CD4-positive, CD25-positive, alpha-beta regulatory T cell (primary cell): Measurements from ENCODE around the gene GRIK4. TPM values are rescaled to one million over a fixed set of nuclear protein-coding genes. Genes with fewer than 3 reads are reported as not detected.
A peak's percentile ranks its signal among the peaks of the same experiment; 100 is the strongest.

Experiments
- ATAC-seq, 2 donors: fragments of 150-1000 bp; cut with Tn5 transposase; one replicate each; pipeline ENCODE4 v1.10.0; 2021; ENCODE audit warnings: low read depth in 2 of 2, moderate number of reproducible peaks in 2 of 2, moderate library complexity in 1 of 2
- DNase-seq, 3 donors: peaks; one replicate each; pipeline versions ENCODE4 v3.0.0 to v3.0.0-alpha.2; 2012 to 2022; ENCODE audit warnings: mixed read lengths in 1 of 3
- H3K27ac ChIP-seq: one replicate; pipeline ENCODE4 v1.7.0; 2013; ENCODE audit warnings: mild to moderate bottlenecking, low read length; ENCODE audit not compliant: insufficient read depth, poor library complexity, severe bottlenecking
- H3K27me3 ChIP-seq: one replicate; pipeline ENCODE4 v1.7.0; 2013; ENCODE audit warnings: low read length; ENCODE audit not compliant: control insufficient read depth, insufficient read depth
- H3K36me3 ChIP-seq: one replicate; pipeline ENCODE4 v1.7.0; 2013; ENCODE audit warnings: mild to moderate bottlenecking, low read length, moderate library complexity; ENCODE audit not compliant: control insufficient read depth, insufficient read depth
- H3K4me1 ChIP-seq: 2 replicates; pipeline ENCODE4 v1.7.0; 2013; ENCODE audit warnings: mild to moderate bottlenecking, low read length; ENCODE audit not compliant: insufficient read depth, control insufficient read depth, poor library complexity, severe bottlenecking
- H3K4me3 ChIP-seq: one replicate; pipeline ENCODE4 v1.7.0; 2013; ENCODE audit warnings: low read depth, mild to moderate bottlenecking, low read length, moderate library complexity
- H3K9me3 ChIP-seq, 2 experiments: 1 replicate in 1 of 2; 2 replicates in 1 of 2; pipeline ENCODE4 v1.7.0; 2013; ENCODE audit warnings: low read length in 2 of 2, mild to moderate bottlenecking in 1 of 2, moderate library complexity in 1 of 2; ENCODE audit not compliant: control insufficient read depth in 2 of 2
- H3K27ac Mint-ChIP-seq, 3 donors: one replicate each; pipeline ENCODE4 v1.8.0; 2020 to 2022; ENCODE audit warnings: mild to moderate bottlenecking in 3 of 3, mixed read lengths in 3 of 3, moderate library complexity in 2 of 3
- H3K27me3 Mint-ChIP-seq: one replicate; pipeline ENCODE4 v1.8.0; 2022; ENCODE audit warnings: mild to moderate bottlenecking, mixed read lengths
- H3K36me3 Mint-ChIP-seq: one replicate; pipeline ENCODE4 v1.8.0; 2020; ENCODE audit warnings: mixed read lengths
- H3K4me1 Mint-ChIP-seq, 4 donors: one replicate each; pipeline ENCODE4 v1.8.0; 2020 to 2022; ENCODE audit warnings: mixed read lengths in 4 of 4, mild to moderate bottlenecking in 1 of 4
- H3K4me3 Mint-ChIP-seq, 4 donors: one replicate each; pipeline ENCODE4 v1.8.0; 2020 to 2022; ENCODE audit warnings: mild to moderate bottlenecking in 4 of 4, mixed read lengths in 4 of 4, moderate library complexity in 3 of 4
- H3K9me3 Mint-ChIP-seq, 7 donors: one replicate each; pipeline ENCODE4 v1.8.0; 2020 to 2022; ENCODE audit warnings: mixed read lengths in 7 of 7, mild to moderate bottlenecking in 3 of 7, moderate library complexity in 2 of 7
- polyA plus RNA-seq, 4 donors: library from polyadenylated mRNA; unstranded; fragments of 300-500 nt; fragmentation: Illumina TruSeq; gene quantifications; one replicate each; pipeline ENCODE4 v1.2.3, GENCODE V29; 2021
- total RNA-seq: library from RNA; stranded (reverse); gene quantifications from one replicate; pipeline ENCODE4 v1.2.3, GENCODE V29; 2022

Gene GRIK4, protein sequence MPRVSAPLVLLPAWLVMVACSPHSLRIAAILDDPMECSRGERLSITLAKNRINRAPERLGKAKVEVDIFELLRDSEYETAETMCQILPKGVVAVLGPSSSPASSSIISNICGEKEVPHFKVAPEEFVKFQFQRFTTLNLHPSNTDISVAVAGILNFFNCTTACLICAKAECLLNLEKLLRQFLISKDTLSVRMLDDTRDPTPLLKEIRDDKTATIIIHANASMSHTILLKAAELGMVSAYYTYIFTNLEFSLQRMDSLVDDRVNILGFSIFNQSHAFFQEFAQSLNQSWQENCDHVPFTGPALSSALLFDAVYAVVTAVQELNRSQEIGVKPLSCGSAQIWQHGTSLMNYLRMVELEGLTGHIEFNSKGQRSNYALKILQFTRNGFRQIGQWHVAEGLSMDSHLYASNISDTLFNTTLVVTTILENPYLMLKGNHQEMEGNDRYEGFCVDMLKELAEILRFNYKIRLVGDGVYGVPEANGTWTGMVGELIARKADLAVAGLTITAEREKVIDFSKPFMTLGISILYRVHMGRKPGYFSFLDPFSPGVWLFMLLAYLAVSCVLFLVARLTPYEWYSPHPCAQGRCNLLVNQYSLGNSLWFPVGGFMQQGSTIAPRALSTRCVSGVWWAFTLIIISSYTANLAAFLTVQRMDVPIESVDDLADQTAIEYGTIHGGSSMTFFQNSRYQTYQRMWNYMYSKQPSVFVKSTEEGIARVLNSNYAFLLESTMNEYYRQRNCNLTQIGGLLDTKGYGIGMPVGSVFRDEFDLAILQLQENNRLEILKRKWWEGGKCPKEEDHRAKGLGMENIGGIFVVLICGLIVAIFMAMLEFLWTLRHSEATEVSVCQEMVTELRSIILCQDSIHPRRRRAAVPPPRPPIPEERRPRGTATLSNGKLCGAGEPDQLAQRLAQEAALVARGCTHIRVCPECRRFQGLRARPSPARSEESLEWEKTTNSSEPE
- not detected for total RNA-seq
- not detected for polyA plus RNA-seq

DNA sequence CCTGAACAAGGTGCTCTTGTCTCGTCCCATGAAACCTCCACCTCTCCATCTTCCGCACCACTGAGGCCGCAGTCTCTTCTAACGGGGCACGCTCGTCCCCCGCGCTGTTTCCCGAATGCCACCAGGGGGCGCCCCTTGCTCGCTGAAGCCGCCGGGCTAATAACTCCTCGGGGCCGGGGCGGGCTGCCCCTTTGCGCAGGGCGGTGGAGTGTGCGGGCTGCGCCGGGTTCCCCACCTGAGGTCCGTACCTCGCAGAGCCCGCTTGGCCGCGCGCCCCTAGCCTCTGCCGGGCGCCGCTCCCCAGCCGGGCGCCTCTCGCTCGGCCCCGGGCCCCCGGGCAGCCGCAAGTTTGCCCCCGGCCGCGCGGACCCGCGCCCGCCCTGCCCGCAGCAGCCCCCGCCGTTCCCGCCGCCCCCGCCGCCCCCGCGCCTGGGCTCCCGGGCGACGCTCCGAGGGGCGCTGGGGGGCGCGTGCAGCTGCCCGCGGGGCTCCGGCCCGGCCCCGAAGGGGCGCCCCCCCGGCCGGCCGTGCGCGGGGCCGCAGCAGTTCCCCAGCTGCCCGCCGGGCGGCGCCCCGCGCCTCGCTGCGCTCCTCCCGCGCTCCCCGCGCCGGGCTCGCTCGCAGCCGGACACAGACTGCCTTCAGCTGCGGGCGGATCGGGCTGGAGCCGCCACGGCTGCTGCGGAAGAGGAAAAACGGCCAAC is at the start of gene GRIK4:
Gene GRIK4 (plus strand): TSS at position 633 of the 704 bp plus-strand sequence. CDS start 148,571 bp downstream, outside the sequence.
- H3K4me3 ChIP-seq, result no peak within 1 kb of the TSS
- H3K27me3 Mint-ChIP-seq, result peaks cover 63% of the 10 kb centered on the region
- no peaks in the 10 kb centered on the region for H3K4me1 ChIP-seq
- no peaks in the 10 kb centered on the region for H3K9me3 ChIP-seq
- H3K4me3 Mint-ChIP-seq, result peak within 1 kb of the TSS in 2 of 4 donors; percentile 33 to 76
- peaks cover 15% of the 10 kb centered on the region for H3K27me3 ChIP-seq
- peaks cover 0 to 13% (median under 1%) of the 10 kb centered on the region in 4 donors for H3K4me1 Mint-ChIP-seq
- H3K9me3 Mint-ChIP-seq, result peaks cover 0 to 7% (median 0%) of the 10 kb centered on the region in 7 donors
- DNase-seq, result peak; percentile 27 to 72 (median 59)
- no peaks in the 10 kb centered on the region for H3K36me3 Mint-ChIP-seq
- peak within 1 kb of the TSS in 1 of 3 donors; percentile 35 for H3K27ac Mint-ChIP-seq
- no peaks in the 10 kb centered on the region for H3K36me3 ChIP-seq
- H3K27ac ChIP-seq, result no peak within 1 kb of the TSS
- peak; percentile 65 to 67 for ATAC-seq

DNA sequence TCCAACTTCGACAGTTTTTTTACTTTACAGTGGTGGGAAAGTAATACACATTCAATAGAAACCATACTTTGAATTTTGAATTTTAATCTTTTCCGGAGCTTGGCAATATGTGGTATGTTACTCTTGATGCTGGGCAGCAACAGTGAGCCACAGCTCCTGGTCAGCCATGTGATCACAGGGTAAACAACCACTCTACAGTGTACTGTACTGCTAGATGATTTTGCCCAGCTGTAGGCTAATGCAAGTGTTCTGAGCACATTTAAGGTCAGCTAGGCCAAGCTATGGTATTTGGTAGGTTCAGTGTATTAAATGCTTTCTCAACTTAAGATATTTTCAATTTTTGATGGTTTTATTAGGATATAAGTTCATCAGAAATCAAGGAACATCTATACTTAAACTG is 48.7 kb upstream of the GRIK4 start:
- H3K4me3 ChIP-seq, result no peak overlapping the region
- H3K27me3 ChIP-seq, result no peaks in the 10 kb centered on the region
- H3K36me3 ChIP-seq, result peaks cover 43% of the 10 kb centered on the region
- H3K9me3 ChIP-seq, result no peaks in the 10 kb centered on the region
- ATAC-seq (no peak), DNase-seq (no peak)
- no peak overlapping the region for H3K27ac Mint-ChIP-seq
- H3K36me3 Mint-ChIP-seq, result peaks cover 44% of the 10 kb centered on the region
- no peaks in the 10 kb centered on the region for H3K27me3 Mint-ChIP-seq
- no peaks in the 10 kb centered on the region for H3K4me1 Mint-ChIP-seq
- H3K4me1 ChIP-seq, result no peaks in the 10 kb centered on the region
- H3K9me3 Mint-ChIP-seq, result no peaks in the 10 kb centered on the region
- no peak overlapping the region for H3K27ac ChIP-seq
- no peak overlapping the region for H3K4me3 Mint-ChIP-seq

GRCh38 chr11:120465921-120466534 is 45.5 kb upstream of the GRIK4 start:
- Histone ChIP-seq H3K9me3 (no peaks in the 10 kb centered on the region), H3K4me3 (no peak overlapping the region), H3K27ac (no peak overlapping the region), H3K27me3 (no peaks in the 10 kb centered on the region), H3K4me1 (no peaks in the 10 kb centered on the region), H3K36me3 (peaks cover 31% of the 10 kb centered on the region)
- Mint-ChIP-seq H3K9me3 (no peaks in the 10 kb centered on the region), H3K27ac (no peak overlapping the region), H3K4me1 (no peaks in the 10 kb centered on the region), H3K36me3 (peaks cover 40% of the 10 kb centered on the region), H3K27me3 (no peaks in the 10 kb centered on the region), H3K4me3 (no peak overlapping the region)
- no peak for DNase-seq
- no peak for ATAC-seq

DNA sequence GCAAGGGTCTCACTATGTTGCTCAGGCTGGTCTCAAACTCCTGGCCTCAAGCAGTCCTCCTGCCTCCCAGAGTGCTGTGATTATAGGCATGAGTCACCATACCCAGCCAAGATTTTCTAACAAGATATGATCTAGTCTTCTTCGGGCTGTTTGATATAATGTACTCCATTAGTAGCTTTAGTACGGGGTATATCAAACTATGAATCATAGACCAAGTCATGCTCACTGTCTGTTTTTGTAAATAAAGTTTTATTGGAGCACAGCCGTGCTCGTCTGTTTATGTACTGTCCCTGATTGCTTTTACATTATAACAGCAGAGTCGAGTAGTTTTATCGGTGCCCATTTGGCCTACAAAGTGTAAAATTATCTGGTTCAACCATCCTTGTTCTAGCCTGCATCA is 43.9 kb upstream of the GRIK4 start:
- Histone ChIP-seq H3K36me3 (peaks cover 19% of the 10 kb centered on the region), H3K4me3 (no peak overlapping the region), H3K27me3 (no peaks in the 10 kb centered on the region), H3K27ac (no peak overlapping the region), H3K4me1 (no peaks in the 10 kb centered on the region), H3K9me3 (no peaks in the 10 kb centered on the region)
- DNase-seq (no peak), ATAC-seq (no peak)
- Mint-ChIP-seq H3K27me3 (no peaks in the 10 kb centered on the region), H3K9me3 (no peaks in the 10 kb centered on the region), H3K36me3 (peaks cover 26% of the 10 kb centered on the region), H3K27ac (no peak overlapping the region), H3K4me3 (no peak overlapping the region), H3K4me1 (no peaks in the 10 kb centered on the region)

DNA sequence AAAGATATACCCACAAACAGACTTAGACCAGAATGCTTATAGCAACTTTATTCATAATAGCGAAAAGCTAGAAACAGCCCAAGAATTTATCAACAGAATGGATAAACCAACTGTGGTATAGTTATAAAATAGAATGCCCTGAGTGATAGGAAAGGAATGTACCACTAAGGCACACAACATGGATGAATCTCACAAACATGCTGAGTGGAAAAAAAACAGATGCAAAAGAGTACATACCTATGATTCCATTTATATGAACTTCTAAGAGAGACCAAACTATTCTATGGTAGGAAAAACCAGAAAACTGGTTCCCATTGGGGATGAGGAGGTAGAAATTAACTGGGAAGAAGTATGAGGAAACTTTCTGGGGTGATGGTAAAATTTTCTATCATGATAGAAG is 40.4 kb upstream of the GRIK4 start:
- Histone ChIP-seq H3K27me3 (no peaks in the 10 kb centered on the region), H3K4me3 (no peak overlapping the region), H3K36me3 (peaks cover 25% of the 10 kb centered on the region), H3K4me1 (no peaks in the 10 kb centered on the region), H3K9me3 (no peaks in the 10 kb centered on the region), H3K27ac (no peak overlapping the region)
- ATAC-seq (no peak), DNase-seq (no peak)
- Mint-ChIP-seq H3K4me3 (no peak overlapping the region), H3K36me3 (peaks cover 20% of the 10 kb centered on the region), H3K9me3 (no peaks in the 10 kb centered on the region), H3K27me3 (no peaks in the 10 kb centered on the region), H3K4me1 (no peaks in the 10 kb centered on the region), H3K27ac (no peak overlapping the region)

DNA sequence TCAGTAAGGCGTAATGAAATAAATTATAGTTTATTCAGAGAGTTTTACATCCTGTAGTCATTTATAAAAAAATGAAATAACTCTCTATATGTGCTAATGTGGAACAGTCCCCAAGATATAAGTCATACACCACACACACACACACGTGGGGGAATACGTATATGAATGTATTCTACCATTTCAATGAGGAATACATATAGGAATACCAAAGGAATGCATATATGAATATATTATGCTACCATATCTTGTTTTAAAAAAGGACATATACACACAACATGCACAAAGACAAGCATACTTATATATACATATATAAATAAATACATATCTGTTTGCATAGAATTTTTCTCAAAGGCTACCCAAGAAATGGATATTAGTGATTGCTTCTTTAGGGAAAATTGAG is 39.6 kb upstream of the GRIK4 start:
- Histone ChIP-seq H3K36me3 (peaks cover 19% of the 10 kb centered on the region), H3K4me1 (no peaks in the 10 kb centered on the region), H3K4me3 (no peak overlapping the region), H3K27me3 (no peaks in the 10 kb centered on the region), H3K9me3 (no peaks in the 10 kb centered on the region), H3K27ac (no peak overlapping the region)
- Mint-ChIP-seq H3K4me1 (no peaks in the 10 kb centered on the region), H3K4me3 (no peak overlapping the region), H3K36me3 (peaks cover 20% of the 10 kb centered on the region), H3K27me3 (no peaks in the 10 kb centered on the region), H3K9me3 (no peaks in the 10 kb centered on the region), H3K27ac (no peak overlapping the region)
- DNase-seq (no peak), ATAC-seq (no peak)

DNA sequence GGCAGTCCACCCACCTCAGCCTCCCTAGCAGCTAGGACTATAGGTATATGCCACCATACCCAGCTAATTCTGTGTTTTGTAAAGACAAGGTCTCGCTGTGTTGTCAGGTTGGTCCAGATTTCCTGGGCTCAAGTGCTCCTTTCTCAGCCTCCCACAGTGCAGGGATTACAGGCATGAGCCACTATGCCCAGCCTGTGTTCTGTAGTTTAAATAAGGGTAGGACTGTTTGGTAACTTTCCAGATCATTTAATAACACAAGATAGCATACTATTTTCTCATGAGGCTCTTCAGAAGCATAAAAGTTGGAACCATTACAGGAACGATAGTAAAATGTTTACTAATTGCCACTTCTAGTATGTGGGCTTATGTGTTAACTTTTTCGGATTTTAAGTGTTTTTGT is 38.0 kb upstream of the GRIK4 start:
- Histone ChIP-seq H3K9me3 (no peaks in the 10 kb centered on the region), H3K4me3 (no peak overlapping the region), H3K4me1 (no peaks in the 10 kb centered on the region), H3K27ac (no peak overlapping the region), H3K27me3 (no peaks in the 10 kb centered on the region), H3K36me3 (peaks cover 21% of the 10 kb centered on the region)
- Mint-ChIP-seq H3K9me3 (no peaks in the 10 kb centered on the region), H3K36me3 (peaks cover 21% of the 10 kb centered on the region), H3K4me1 (peaks cover 0 to 2% (median 0%) of the 10 kb centered on the region in 4 donors), H3K4me3 (no peak overlapping the region), H3K27ac (no peak overlapping the region), H3K27me3 (no peaks in the 10 kb centered on the region)
- no peak for DNase-seq
- no peak for ATAC-seq
